HG03060 (cell line): ENCODE data around the gene STXBP5.
"Not testable (repeated sequence)": the region's sequence is repeated elsewhere in the genome, so short reads cannot be mapped to it uniquely, and the experiment has no call there.

Source experiments
- ATAC-seq: cut with Tn5 transposase; IDR thresholded peaks from one replicate; pipeline ENCODE4 v1.9.1; 2021; ENCODE audit warnings: low read depth, moderate number of reproducible peaks; ENCODE audit not compliant: unreplicated experiment

STXBP5 gene

GRCh38 chr6:147234685-147235084, 30.5 kb downstream of the STXBP5 start:
- no peak for ATAC-seq

- ATAC-seq = no peak
Measured at GRCh38 chr6:147238164-147238563, 33.9 kb downstream of the STXBP5 start.

GRCh38 chr6:147238906-147239305, 34.7 kb downstream of the STXBP5 start:
- ATAC-seq = no peak

- no peak for ATAC-seq
Measured at GRCh38 chr6:147244832-147245231, 40.6 kb downstream of the STXBP5 start.

GRCh38 chr6:147245693-147246092, 41.5 kb downstream of the STXBP5 start:
- no peak for ATAC-seq

GRCh38 chr6:147246853-147247635, 42.8 kb downstream of the STXBP5 start:
- ATAC-seq = no peak

- ATAC-seq = no peak
Measured at GRCh38 chr6:147248859-147249258, 44.6 kb downstream of the STXBP5 start.

GRCh38 chr6:147251072-147251471, 46.9 kb downstream of the STXBP5 start:
- ATAC-seq = no peak

GRCh38 chr6:147254929-147255473, 50.8 kb downstream of the STXBP5 start:
- not testable (repeated sequence) for ATAC-seq

- ATAC-seq = no peak
Measured at GRCh38 chr6:147255948-147256674, 51.9 kb downstream of the STXBP5 start.

GRCh38 chr6:147257760-147258159, 53.5 kb downstream of the STXBP5 start:
- ATAC-seq = no peak

GRCh38 chr6:147260091-147260490, 55.9 kb downstream of the STXBP5 start:
- no peak for ATAC-seq

- no peak for ATAC-seq
Measured at GRCh38 chr6:147262946-147263345, 58.7 kb downstream of the STXBP5 start.

- ATAC-seq = no peak
Measured at GRCh38 chr6:147266821-147267220, 62.6 kb downstream of the STXBP5 start.

- no peak for ATAC-seq
Measured at GRCh38 chr6:147267658-147268057, 63.4 kb downstream of the STXBP5 start.

- ATAC-seq = no peak
Measured at GRCh38 chr6:147268254-147268653, 64.0 kb downstream of the STXBP5 start.

- no peak for ATAC-seq
Measured at GRCh38 chr6:147274012-147274411, 69.8 kb downstream of the STXBP5 start.

- ATAC-seq = no peak
Measured at GRCh38 chr6:147274776-147275175, 70.6 kb downstream of the STXBP5 start.

GRCh38 chr6:147278891-147279290, 74.7 kb downstream of the STXBP5 start:
- ATAC-seq = no peak

GRCh38 chr6:147279427-147279826, 75.2 kb downstream of the STXBP5 start:
- no peak for ATAC-seq

GRCh38 chr6:147281895-147282565, 77.8 kb downstream of the STXBP5 start:
- ATAC-seq = no peak
